GM21529 (cell line): Measurements from ENCODE around the gene NAMPT.
"Not testable (repeated sequence)": the region's sequence is repeated elsewhere in the genome, so short reads cannot be mapped to it uniquely, and the experiment has no call there.

ENCODE experiments used
- ATAC-seq: cut with Tn5 transposase; IDR thresholded peaks from one replicate; pipeline ENCODE4 v1.9.1; 2021; ENCODE audit not compliant: unreplicated experiment

The NAMPT gene

DNA sequence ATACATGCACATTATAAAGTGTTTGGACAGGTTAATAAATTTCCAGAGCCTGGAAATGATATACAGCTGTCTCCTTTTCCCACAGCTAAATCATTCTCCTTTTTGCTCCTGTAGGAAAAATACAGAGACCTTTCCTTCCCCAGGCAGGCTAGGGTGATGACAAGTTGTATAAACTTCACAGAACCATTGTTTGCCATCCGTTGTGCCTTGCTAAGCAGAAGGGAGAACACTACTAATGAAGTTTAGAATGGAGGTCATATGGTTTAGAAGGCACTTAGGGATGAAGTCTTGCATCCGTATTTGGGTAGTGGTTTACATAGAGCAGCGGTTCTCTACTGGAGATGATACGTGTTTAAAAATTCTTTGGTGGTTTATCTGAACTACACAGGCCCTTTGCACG, 46.0 kb downstream of the NAMPT start:
- no peak for ATAC-seq

GRCh38 chr7:106236065-106236464, 48.7 kb downstream of the NAMPT start:
- ATAC-seq, result no peak

GRCh38 chr7:106234425-106234824, 50.4 kb downstream of the NAMPT start:
- ATAC-seq, result no peak

DNA sequence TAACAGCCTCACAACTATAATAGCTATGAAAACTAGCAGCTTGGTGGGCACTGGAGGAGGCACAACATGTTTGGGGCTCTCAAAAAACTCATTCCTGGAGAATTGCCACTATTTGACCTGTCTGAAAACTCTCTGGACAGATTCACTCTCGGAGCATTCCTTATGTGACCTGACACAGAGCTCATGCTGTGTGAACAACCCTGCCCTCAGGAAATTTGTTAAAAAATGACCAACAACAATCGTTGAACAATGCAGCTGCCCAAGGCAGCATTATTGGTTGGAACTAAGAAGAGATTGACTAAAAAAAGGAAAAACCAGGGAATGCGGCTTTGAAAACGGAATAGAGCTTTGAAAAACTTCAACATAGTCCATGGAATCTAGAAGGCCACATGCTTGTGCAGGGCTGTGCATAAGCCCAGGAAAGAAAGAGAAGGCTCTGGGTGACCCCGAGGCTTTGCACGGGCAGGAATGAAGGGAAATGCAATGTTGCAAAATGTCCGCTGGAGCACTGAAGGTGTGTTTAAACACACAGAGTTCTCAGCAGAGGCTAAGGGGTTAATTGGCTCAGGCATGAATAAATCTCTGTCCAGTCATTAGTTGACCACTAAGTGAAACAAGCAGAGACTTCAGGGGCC, 52.8 kb downstream of the NAMPT start:
- ATAC-seq, result no peak

DNA sequence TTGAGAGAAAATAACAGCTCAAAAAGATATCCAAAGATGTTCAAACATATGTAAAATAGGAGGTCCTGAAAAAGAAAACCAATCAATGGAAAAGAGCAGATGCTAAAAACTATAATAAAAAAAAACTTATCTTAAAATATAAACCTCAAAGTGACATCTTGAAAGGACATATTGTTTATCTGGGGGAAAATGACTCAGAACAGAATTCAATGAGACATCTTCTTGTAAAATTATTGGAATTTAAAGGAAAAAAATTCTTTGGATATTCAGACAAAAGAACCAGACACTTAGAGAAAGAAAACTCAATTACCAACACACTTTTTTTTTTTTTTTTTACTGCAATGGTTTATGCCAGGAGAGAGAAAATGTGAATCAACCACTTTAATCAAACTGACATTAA, 58.9 kb downstream of the NAMPT start:
- no peak for ATAC-seq

GRCh38 chr7:106224797-106225196, 60.0 kb downstream of the NAMPT start:
- ATAC-seq, result no peak

GRCh38 chr7:106223156-106223555, 61.6 kb downstream of the NAMPT start:
- ATAC-seq, result no peak

GRCh38 chr7:106222545-106222944, 62.2 kb downstream of the NAMPT start:
- ATAC-seq, result no peak

DNA sequence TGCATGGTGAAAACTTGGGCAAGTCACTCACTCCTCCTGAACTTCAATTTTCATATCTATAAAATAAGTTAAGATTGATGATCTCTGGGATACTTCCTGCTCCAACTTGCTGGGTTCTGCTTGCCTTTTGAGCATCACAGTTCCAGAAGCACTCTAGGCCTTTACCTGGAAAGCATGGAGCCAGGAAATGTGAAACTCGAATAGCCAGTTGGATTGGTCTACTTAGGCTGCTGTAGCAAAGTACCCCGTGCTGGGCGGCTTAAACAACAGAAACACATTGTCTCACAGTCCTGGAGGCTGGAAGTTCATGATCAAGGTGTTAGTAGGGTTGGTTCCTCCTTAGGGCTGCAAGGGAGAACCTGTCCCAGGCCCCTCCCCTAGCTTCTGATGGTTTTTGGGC, 64.5 kb downstream of the NAMPT start:
- ATAC-seq, result no peak

DNA sequence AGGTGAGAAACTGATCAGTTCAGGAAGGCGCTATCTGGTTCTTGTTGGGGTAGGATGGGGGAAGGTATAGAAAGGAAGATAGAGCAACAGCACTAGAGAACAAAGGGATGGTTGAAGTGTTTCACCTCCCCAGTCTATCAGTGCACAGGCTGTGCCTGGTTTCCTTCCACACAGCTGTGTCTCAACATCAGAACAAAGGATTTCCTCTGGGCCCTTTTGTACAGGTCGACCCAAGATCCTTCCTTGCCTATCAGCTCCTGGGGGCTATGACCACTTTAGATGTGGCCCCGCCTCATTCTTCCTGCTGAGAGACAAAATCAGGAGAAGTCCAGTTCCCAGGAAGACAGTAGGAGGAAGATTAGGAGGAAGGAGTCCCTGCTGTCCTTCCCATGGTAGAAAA, 65.6 kb downstream of the NAMPT start:
- ATAC-seq, result no peak

GRCh38 chr7:106218546-106218945, 66.2 kb downstream of the NAMPT start:
- no peak for ATAC-seq

DNA sequence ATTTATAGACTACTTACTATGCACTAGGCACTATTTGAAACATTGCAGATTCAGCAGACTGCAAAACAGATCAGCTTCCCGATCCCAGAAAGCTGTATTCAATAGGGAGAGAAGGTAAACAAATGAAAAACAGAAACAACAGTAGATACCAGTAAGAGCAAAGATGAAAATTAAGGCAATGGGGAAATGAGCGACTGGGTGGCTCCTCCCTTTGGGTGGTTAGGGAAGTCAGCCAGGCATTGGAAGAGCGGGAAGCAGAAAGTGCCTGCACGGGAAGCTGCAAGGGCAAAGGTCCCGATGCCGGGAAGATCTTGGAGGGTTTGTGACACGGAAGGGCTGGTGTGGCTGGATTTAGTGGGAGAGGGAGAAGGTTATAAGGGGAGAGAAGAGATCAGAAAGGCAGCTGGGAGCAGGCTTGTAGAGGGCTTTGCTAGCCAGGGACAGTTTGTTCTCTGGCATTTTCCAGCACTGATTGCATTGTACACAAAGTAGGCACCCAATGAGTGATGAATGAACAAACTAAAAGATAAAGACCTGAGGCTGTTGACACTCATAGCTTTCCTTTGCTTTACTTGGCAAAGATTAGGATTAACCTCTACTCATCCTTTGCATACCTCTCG, 67.8 kb downstream of the NAMPT start:
- ATAC-seq, result no peak

DNA sequence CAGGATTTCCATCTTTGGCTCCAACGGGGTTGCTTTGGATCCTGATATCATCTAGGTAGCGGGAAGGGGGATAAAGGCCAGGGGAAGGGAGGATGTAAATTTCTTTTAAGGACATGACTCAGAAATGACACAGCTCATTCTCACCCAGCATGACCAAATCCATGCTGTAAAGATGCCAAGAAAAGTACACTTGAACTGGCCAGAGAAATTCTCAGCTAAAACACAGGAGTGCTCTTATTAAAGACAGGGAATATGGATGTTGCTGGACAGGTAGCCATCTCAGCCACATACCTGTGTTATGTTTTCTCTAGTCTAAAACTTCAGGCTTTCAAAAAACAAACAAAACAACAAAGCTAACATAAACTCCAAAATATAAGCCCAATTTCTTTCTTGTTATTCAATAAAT, 68.3 kb downstream of the NAMPT start:
- no peak for ATAC-seq

DNA sequence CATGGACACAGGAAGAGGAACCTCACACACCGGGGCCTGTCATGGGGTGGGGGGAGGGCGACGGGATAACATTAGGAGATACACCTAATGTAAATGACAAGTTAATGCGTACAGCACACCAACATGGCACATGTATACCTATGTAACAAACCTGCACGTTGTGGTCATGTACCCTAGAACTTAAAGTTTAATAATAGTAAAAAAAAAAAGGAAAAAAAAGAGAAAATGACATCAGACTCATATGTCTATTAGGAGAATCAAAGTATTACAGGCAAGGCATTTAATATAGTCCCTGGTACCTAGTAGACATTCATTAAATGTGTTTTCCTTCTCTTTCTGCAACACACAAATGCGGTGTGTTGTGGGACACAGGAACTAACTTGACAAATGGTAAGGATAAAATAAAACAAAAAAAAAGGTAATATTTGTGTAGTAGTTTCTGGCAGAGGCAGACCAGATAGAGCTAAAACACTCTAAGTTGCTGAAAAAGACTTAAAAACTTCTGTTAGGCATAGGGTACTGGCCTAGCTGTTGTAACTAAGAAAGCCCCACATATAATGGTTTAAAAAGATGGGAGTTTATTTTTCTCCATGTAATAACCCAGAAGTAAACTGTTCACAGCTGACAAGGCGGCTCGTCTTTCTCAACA, 68.8 kb downstream of the NAMPT start:
- no peak for ATAC-seq

GRCh38 chr7:106208944-106209343, 75.8 kb downstream of the NAMPT start:
- ATAC-seq, result not testable (repeated sequence)

DNA sequence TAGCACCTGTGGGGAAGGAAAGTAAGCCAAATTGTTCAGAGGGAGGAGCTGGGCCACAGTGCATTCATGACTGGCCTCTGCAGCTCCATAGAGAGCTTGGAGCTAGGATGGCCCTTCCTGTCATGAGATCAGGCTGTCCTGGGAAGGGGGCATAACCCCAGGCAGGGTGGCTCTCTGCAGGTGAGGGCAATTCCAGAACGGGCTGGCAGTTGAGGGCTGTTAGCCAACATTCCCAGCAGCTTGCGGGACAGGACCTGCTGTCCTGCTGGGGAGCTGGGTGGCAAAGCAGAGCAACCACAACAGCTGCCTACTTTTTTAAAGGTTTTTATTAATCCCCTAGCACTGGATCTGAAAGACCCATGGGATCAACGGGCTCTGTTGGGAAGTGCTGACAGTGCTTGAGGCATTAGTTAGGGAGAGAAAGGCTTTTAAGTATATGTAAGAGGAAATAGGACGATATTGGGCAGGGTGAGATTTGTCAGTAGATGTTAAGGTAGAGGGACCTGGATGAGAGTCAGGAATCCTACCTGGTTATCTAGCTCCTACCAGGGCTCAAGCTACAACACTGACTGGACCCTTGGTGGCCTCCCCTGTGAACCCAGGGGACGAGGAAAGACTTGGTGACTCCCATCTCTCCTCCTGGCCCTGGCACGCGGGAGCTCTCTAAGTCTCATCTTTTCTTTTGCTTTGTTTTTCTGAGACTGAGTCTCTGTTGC, 77.8 kb downstream of the NAMPT start:
- ATAC-seq, result no peak

DNA sequence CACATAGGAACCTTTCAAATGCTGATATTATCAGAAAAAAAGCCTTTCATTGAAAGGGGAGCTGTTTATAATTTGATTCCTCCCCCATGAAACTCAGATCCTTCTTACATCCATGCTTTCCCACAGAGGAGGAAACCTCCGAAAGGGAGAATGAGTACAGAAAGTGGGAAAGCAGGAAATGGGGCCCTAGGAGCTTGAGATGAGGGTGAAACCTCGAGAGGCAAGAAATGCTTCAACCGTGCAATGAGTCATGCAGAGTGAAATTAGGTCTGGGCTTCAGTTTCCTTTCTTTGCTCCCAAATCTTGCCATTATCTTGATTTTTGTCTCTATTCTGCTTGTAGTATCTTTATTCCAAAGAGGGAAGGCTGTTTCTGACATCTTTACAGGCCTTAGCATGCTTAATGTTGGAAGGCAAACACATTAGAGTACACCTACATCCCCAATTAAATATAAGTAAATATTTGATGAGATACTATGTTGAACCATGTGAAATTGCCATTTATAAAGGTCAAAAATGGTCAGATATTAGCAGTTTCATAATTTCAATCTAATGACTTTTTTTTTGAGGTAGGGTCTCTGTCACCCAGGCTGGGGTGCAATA, 79.1 kb downstream of the NAMPT start:
- ATAC-seq, result peak; percentile 45

DNA sequence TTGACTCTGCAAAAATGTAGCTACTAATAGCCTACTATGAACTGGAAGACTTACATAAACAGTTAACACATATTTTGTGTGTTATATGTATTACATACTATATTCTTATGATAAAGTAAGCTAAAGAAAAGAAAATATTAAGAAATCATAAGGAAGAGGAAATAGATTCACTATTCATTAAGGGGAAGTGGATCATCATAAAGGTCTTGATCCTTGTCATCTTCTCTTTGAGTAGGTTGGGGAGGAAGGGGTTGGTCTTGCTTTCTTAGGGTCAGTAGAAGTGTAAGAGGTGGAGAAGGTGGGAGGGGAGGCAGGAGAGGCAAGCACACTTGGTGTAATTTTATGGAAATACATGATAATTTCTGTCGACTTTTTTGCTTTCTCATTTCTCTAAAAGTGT, 81.3 kb downstream of the NAMPT start:
- ATAC-seq, result no peak

DNA sequence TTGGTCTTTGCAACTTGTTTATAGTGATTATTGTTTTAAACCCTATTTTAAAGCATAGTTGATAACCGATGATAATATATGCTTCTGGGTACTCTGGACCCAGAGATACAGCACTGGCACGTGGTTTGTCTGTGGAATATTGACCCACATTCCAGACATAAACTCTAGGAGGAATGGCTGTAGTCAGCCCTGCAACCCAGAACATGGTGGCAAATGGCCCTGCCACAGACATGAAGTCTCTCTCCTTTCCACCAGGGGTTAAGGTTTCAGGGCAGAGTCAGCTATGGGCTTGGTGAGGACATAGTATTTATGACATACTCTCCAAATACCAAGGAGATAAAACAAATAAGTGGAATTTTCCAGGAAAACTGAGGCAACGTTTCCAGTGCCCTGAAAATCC, 83.6 kb downstream of the NAMPT start:
- no peak for ATAC-seq

- ATAC-seq, result no peak
Measured at GRCh38 chr7:106199813-106200364, 84.9 kb downstream of the NAMPT start.

DNA sequence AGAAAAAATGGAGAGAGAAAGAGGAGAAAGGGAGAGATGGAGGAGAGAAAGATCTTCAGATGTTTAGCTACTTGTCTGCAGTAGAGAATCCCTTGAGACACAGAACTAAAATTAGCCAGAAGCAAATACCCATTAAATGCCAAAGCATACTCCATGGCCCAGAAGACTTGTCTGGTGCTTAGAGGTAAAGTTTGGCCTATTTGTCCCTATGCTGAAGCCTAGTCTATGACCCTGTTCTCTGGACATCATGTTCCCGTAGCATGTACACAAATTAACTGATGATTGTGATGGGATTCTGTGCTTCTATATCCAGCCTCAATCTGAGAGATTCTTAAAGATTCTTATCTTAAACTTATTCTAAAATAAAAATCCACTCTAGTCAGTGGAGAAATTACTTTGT, 85.8 kb downstream of the NAMPT start:
- ATAC-seq, result no peak
